Neural cell (in vitro differentiated cells): ENCODE data around the gene UBE2QL1. TPM values are rescaled to one million over a fixed set of nuclear protein-coding genes. Genes with fewer than 3 reads are reported as not detected.

Experiments used
- H2AFZ ChIP-seq: fragments of 200-600, 300-800 bp; sonication (generic), shearing (Covaris generic); 2 replicates; pipeline ENCODE4 v1.6.0; 2014; ENCODE audit warnings: low read depth, mild to moderate bottlenecking, antibody characterized with exemption, low read length, moderate library complexity
- H3F3A ChIP-seq: fragments of 200-600 bp; shearing (Covaris generic); 2 replicates; pipeline ENCODE4 v1.6.1; 2016; ENCODE audit warnings: mild to moderate bottlenecking, moderate library complexity, mixed read lengths, antibody characterized with exemption, low read length; ENCODE audit not compliant: insufficient read depth, poor library complexity, severe bottlenecking
- H3K27ac ChIP-seq: fragments of 200-600, 300-800 bp; sonication (generic), shearing (Covaris generic); 2 replicates; pipeline ENCODE4 v1.5.1; 2014; ENCODE audit warnings: mild to moderate bottlenecking, low read length, moderate library complexity
- H3K27me3 ChIP-seq: fragments of 300-800, 200-600 bp; sonication (generic), shearing (Covaris generic); 2 replicates; pipeline ENCODE4 v1.6.0; 2014; ENCODE audit warnings: mild to moderate bottlenecking, low read depth, low read length, moderate library complexity; ENCODE audit not compliant: insufficient read depth
- H3K36me3 ChIP-seq: fragments of 300-800, 200-600 bp; sonication (generic), shearing (Covaris generic); 2 replicates; pipeline ENCODE4 v1.5.1; 2014; ENCODE audit warnings: mild to moderate bottlenecking, antibody characterized with exemption, low read length, moderate library complexity; ENCODE audit not compliant: insufficient read depth
- H3K4me2 ChIP-seq: fragments of 300-800, 200-600 bp; sonication (generic), shearing (Covaris generic); 2 replicates; pipeline ENCODE4 v1.6.0; 2014; ENCODE audit warnings: mild to moderate bottlenecking, low read length
- H3K4me3 ChIP-seq: fragments of 300-800, 200-600 bp; sonication (generic), shearing (Covaris generic); 2 replicates; pipeline ENCODE4 v1.5.1; 2014; ENCODE audit warnings: mild to moderate bottlenecking, low read length, moderate library complexity
- H3K79me2 ChIP-seq: fragments of 200-600 bp; shearing (Covaris generic); replicated peaks from 2 replicates; pipeline ENCODE4 v1.6.0; 2014; ENCODE audit warnings: mild to moderate bottlenecking, low read length, moderate library complexity; ENCODE audit not compliant: insufficient read depth
- H3K9ac ChIP-seq: fragments of 300-800, 200-600 bp; sonication (generic), shearing (Covaris generic); 2 replicates; pipeline ENCODE4 v1.6.1; 2016; ENCODE audit warnings: mild to moderate bottlenecking, low read length, mixed read lengths
- H3K9me2 ChIP-seq: fragments of 200-600 bp; shearing (Covaris generic); 2 replicates; pipeline ENCODE4 v1.6.1; 2016; ENCODE audit warnings: mild to moderate bottlenecking, low read length, mixed read lengths; ENCODE audit not compliant: insufficient read depth
- H3K9me3 ChIP-seq: fragments of 200-600, 300-800 bp; sonication (generic), shearing (Covaris generic); 2 replicates; pipeline ENCODE4 v1.6.1; 2016; ENCODE audit warnings: mild to moderate bottlenecking, mixed run types, low read length, moderate library complexity, mixed read lengths
- H4K20me1 ChIP-seq: fragments of 200-600 bp; shearing (Covaris generic); 2 replicates; pipeline ENCODE4 v1.6.1; 2016; ENCODE audit warnings: mild to moderate bottlenecking, mixed run types; ENCODE audit not compliant: insufficient read depth
- CTCF ChIP-seq: fragments of 450-650 bp; IDR thresholded peaks from 2 replicates; pipeline ENCODE4 v1.5.1; 2014; ENCODE audit warnings: antibody characterized with exemption, mild to moderate bottlenecking, moderate library complexity; ENCODE audit not compliant: poor library complexity, severe bottlenecking
- EP300 ChIP-seq: fragments of 450-650 bp; conservative IDR thresholded peaks from 2 replicates; pipeline ENCODE4 v1.6.1; 2014; ENCODE audit warnings: antibody characterized with exemption, mild to moderate bottlenecking, moderate library complexity; ENCODE audit not compliant: poor library complexity, severe bottlenecking
- EZH2 ChIP-seq: fragments of 200-600, 300-800 bp; shearing (Covaris generic), sonication (generic); IDR thresholded peaks from 2 replicates; pipeline ENCODE4 v1.6.1; 2014; ENCODE audit warnings: antibody characterized with exemption, low read length, borderline replicate concordance, mild to moderate bottlenecking; ENCODE audit not compliant: insufficient read depth, poor library complexity, severe bottlenecking
- MXI1 ChIP-seq: fragments of 450-650 bp; conservative IDR thresholded peaks from 2 replicates; pipeline ENCODE4 v1.6.1; 2014; ENCODE audit warnings: antibody characterized with exemption, mild to moderate bottlenecking; ENCODE audit not compliant: poor library complexity, severe bottlenecking
- POLR2AphosphoS5 ChIP-seq: IDR thresholded peaks from 2 replicates; pipeline ENCODE4 v1.6.1; 2012
- RAD21 ChIP-seq: fragments of 450-650 bp; conservative IDR thresholded peaks from 2 replicates; pipeline ENCODE4 v1.6.1; 2014; ENCODE audit warnings: antibody characterized with exemption, mild to moderate bottlenecking, moderate library complexity
- REST ChIP-seq: IDR thresholded peaks from 2 replicates; pipeline ENCODE4 v1.6.1; 2012; ENCODE audit warnings: borderline replicate concordance
- SMC3 ChIP-seq: fragments of 450-650 bp; conservative IDR thresholded peaks from 2 replicates; pipeline ENCODE4 v1.6.1; 2014; ENCODE audit warnings: antibody characterized with exemption, mild to moderate bottlenecking, moderate library complexity; ENCODE audit not compliant: poor library complexity
- TAF1 ChIP-seq: IDR thresholded peaks from 2 replicates; pipeline ENCODE4 v1.6.1; 2012; ENCODE audit warnings: low read depth
- polyA plus RNA-seq: library from polyadenylated mRNA; depleted of rRNA; stranded (reverse); fragments of >200 nt; gene quantifications from 2 replicates; pipeline ENCODE4 v1.2.3, GENCODE V29; 2014

UBE2QL1 gene
- polyA plus RNA-seq, 1 donor from 2014 or later: 13.8 TPM

DNA sequence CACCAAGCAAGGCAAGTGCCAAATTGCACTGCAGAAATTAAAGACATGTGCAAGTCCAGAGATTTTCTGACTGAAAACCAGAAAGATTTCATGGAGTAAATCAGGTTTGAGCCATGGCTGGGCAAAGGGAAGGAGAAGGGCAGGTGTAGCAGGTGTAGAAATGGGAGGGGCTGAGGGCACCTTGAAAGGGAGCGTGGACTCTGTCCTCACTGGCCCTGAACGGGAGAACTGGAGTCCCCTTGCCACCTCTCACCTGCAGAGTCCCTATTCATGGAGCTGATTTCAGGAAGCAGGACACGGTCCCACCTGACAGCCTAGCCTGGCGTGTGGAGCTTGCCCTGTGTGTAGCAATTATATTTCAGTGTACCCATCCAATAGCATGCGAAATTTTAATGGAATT lies 46.3 kb downstream of the UBE2QL1 start:
- no peaks in the 10 kb centered on the region for H3K9me2 ChIP-seq
- no peaks in the 10 kb centered on the region for H3K79me2 ChIP-seq
- H3K9ac ChIP-seq: no peak overlapping the region
- no peaks in the 10 kb centered on the region for H3K9me3 ChIP-seq
- H3F3A ChIP-seq: no peaks in the 10 kb centered on the region
- H2AFZ ChIP-seq: no peak overlapping the region
- H3K4me3 ChIP-seq: no peak overlapping the region
- no peak overlapping the region for H3K4me2 ChIP-seq
- no peak for TF ChIP-seq SMC3
- H3K36me3 ChIP-seq: peaks cover 7% of the 10 kb centered on the region
- no peaks in the 10 kb centered on the region for H4K20me1 ChIP-seq
- H3K27ac ChIP-seq: no peak overlapping the region
- H3K27me3 ChIP-seq: no peaks in the 10 kb centered on the region

DNA sequence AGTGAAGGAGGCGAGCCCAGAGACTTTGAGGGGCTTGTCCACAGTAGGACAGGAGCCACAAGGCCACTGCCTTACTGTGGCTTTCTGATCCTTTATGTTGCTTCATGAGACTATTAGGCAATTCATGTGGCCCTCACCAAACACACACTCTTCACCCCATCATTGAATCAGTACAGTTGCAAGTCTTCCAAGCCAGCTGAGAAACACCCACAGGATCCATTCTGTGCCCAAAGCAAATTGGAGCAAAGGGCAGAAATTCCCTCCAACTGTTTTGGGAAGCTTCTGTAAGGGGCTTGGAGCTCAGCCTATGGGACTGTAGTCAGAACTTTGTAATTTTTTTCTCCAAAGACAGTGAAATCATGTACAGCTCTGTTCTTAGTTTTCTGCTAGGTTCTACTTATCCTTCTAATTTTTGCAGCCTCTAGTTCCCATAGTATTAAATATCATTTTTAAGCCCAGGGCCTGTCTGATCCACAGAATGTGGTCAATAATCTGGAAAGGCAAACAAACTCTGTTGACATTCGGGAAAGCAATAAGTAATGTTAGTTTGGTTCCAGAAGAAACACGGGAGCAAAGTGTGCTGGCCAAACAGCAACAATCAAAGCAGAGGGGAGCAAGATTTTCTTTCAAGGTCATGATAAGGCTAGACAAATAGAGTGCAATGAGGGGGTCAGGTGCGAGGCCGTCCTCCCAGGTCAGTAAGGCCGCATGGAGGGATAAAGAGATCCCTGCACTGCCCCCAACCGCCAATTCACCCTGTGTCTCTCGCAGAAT lies 47.0 kb downstream of the UBE2QL1 start:
- Histone ChIP-seq H3K4me2 (no peak overlapping the region), H3K36me3 (peaks cover 7% of the 10 kb centered on the region), H3F3A (no peaks in the 10 kb centered on the region), H3K4me3 (no peak overlapping the region), H2AFZ (no peak overlapping the region), H3K27me3 (no peaks in the 10 kb centered on the region), H3K27ac (no peak overlapping the region), H3K9me3 (no peaks in the 10 kb centered on the region), H4K20me1 (no peaks in the 10 kb centered on the region), H3K9me2 (no peaks in the 10 kb centered on the region), H3K9ac (no peak overlapping the region), H3K79me2 (no peaks in the 10 kb centered on the region)
- TF ChIP-seq MXI1: no peak
- TF ChIP-seq RAD21: no peak
- no peak for TF ChIP-seq EP300
- no peak for TF ChIP-seq EZH2
- TF ChIP-seq POLR2AphosphoS5: no peak

- TF ChIP-seq POLR2AphosphoS5 (no peak), MXI1 (no peak)
- H3K4me3 ChIP-seq: no peak overlapping the region
- no peaks in the 10 kb centered on the region for H3K9me3 ChIP-seq
- no peak overlapping the region for H3K4me2 ChIP-seq
- H3K79me2 ChIP-seq: no peaks in the 10 kb centered on the region
- H4K20me1 ChIP-seq: no peaks in the 10 kb centered on the region
- no peak overlapping the region for H3K9ac ChIP-seq
- H3F3A ChIP-seq: no peaks in the 10 kb centered on the region
- no peak overlapping the region for H3K27ac ChIP-seq
- no peaks in the 10 kb centered on the region for H3K9me2 ChIP-seq
- no peak overlapping the region for H2AFZ ChIP-seq
- no peaks in the 10 kb centered on the region for H3K27me3 ChIP-seq
- peaks cover 7% of the 10 kb centered on the region for H3K36me3 ChIP-seq
Observed at GRCh38 chr5:6496207-6496584, 47.5 kb downstream of the UBE2QL1 start.

DNA sequence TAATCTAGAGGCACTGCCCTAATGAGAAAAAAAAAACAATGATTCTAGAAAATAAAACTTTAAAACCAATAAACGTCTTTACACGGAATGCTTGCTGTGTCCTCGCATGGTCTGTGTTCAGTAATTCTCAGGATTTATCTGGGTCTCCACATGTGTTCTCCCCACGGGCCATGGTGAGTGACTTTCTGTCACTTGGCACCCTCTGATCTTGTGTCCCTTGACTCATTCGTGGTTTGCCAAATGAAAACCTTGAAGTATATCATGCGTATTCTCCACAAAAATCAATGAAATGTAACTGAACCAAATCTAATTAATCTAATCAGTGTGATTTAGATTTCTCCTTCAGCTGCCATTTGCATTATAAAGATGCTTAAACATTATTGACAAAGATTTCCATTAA lies 48.0 kb downstream of the UBE2QL1 start:
- Histone ChIP-seq H3K27ac (no peak overlapping the region), H3K4me3 (no peak overlapping the region), H2AFZ (no peak overlapping the region), H3K9me2 (no peaks in the 10 kb centered on the region), H3K79me2 (no peaks in the 10 kb centered on the region), H3K9me3 (no peaks in the 10 kb centered on the region), H3K36me3 (peaks cover 7% of the 10 kb centered on the region), H3F3A (no peaks in the 10 kb centered on the region), H3K9ac (no peak overlapping the region), H3K27me3 (no peaks in the 10 kb centered on the region), H3K4me2 (no peak overlapping the region), H4K20me1 (no peaks in the 10 kb centered on the region)
- TF ChIP-seq EZH2: no peak
- no peak for TF ChIP-seq REST
- TF ChIP-seq TAF1: no peak
- TF ChIP-seq MXI1: no peak
- TF ChIP-seq SMC3: no peak
- TF ChIP-seq EP300: no peak
- TF ChIP-seq CTCF: no peak
- TF ChIP-seq RAD21: no peak
- no peak for TF ChIP-seq POLR2AphosphoS5
